SK-N-SH (cell line): ENCODE data around the gene UBXN10. TPM values are rescaled to one million over a fixed set of nuclear protein-coding genes. Genes with fewer than 3 reads are reported as not detected.

Experiments used
- CTCF ChIA-PET: fragments of 300-600, 350-600 bp; formaldehyde crosslinking; extraction: SDS; loops from one replicate; lab custom pipeline; 2021; lab: Yijun Ruan, JAX
- POLR2A ChIA-PET: fragments of 350-600 bp; sonication (Branson Sonifier 250); formaldehyde crosslinking; extraction: SDS; loops from one replicate; lab custom pipeline; 2020; ENCODE audit warnings: antibody characterized with exemption, inconsistent platforms; lab: Yijun Ruan, JAX
- DNase-seq: peaks from one replicate; pipeline ENCODE4 v3.0.0; 2012
- H2AFZ ChIP-seq: fragments of 200-600 bp; sonication (generic); 2 replicates; pipeline ENCODE4 v1.8.1; 2016; ENCODE audit warnings: antibody characterized with exemption, mild to moderate bottlenecking, low read depth
- H3F3A ChIP-seq: fragments of 200-600 bp; sonication (generic); replicated peaks from 2 replicates; pipeline ENCODE3; 2016; ENCODE audit warnings: antibody characterized with exemption, mild to moderate bottlenecking; ENCODE audit not compliant: insufficient read depth
- H3K27ac ChIP-seq, 2 experiments: fragments of 200-500 bp in 1 of 2; fragments of 200-600 bp in 1 of 2; sonication (Bioruptor generic) in 1 of 2; sonication (generic), shearing (Covaris generic) in 1 of 2; 2 replicates each; pipeline versions ENCODE4 v1.5.1 to v1.6.1; 2014 to 2016; ENCODE audit warnings: low read depth in 2 of 2, inconsistent platforms in 1 of 2, low read length in 1 of 2, mild to moderate bottlenecking in 1 of 2, mixed read lengths in 1 of 2
- H3K27me3 ChIP-seq: fragments of 200-600 bp; sonication (generic), shearing (Covaris generic); 2 replicates; pipeline ENCODE4 v1.6.1; 2016; ENCODE audit warnings: mixed run types; ENCODE audit not compliant: insufficient read depth
- H3K36me3 ChIP-seq, 2 experiments: fragments of 200-500 bp in 1 of 2; fragments of 200-600 bp in 1 of 2; sonication (Bioruptor generic) in 1 of 2; sonication (generic) in 1 of 2; replicated peaks in 1 of 2; 2 replicates each; pipeline versions ENCODE3 to v1.5.1; 2014 to 2016; ENCODE audit warnings: low read length in 1 of 2, mild to moderate bottlenecking in 1 of 2; ENCODE audit not compliant: insufficient read depth in 2 of 2, control insufficient read depth in 1 of 2
- H3K4me1 ChIP-seq, 2 experiments: fragments of 200-500 bp in 1 of 2; fragments of 200-600 bp in 1 of 2; sonication (Bioruptor generic) in 1 of 2; sonication (generic), shearing (Covaris generic) in 1 of 2; 2 replicates each; pipeline versions ENCODE4 v1.5.1 to v1.6.1; 2014 to 2016; ENCODE audit warnings: low read depth in 1 of 2, low read length in 1 of 2, mixed run types in 1 of 2; ENCODE audit not compliant: insufficient read depth in 2 of 2, control insufficient read depth in 1 of 2
- H3K4me2 ChIP-seq: fragments of 200-600 bp; sonication (generic), shearing (Covaris generic); 2 replicates; pipeline ENCODE4 v1.6.1; 2017; ENCODE audit warnings: mixed run types
- H3K4me3 ChIP-seq, 2 experiments: fragments of 200-500 bp in 1 of 2; fragments of 200-600 bp in 1 of 2; sonication (Bioruptor generic) in 1 of 2; sonication (generic), shearing (Covaris generic) in 1 of 2; 2 replicates each; pipeline versions ENCODE4 v1.5.1 to v1.8.1; 2014 to 2016; ENCODE audit warnings: low read depth in 2 of 2, inconsistent platforms in 1 of 2, low read length in 1 of 2, mild to moderate bottlenecking in 1 of 2, mixed read lengths in 1 of 2, moderate library complexity in 1 of 2
- H3K79me2 ChIP-seq: fragments of 200-600 bp; sonication (generic); 2 replicates; pipeline ENCODE4 v1.8.1; 2017; ENCODE audit warnings: mild to moderate bottlenecking; ENCODE audit not compliant: insufficient read depth
- H3K9ac ChIP-seq: fragments of 200-600 bp; sonication (generic); 2 replicates; pipeline ENCODE4 v1.6.1; 2017; ENCODE audit warnings: mixed run types
- H3K9me2 ChIP-seq: fragments of 200-600 bp; sonication (generic); 2 replicates; pipeline ENCODE4 v1.6.1; 2017; ENCODE audit warnings: mixed run types
- H3K9me3 ChIP-seq: fragments of 200-600 bp; sonication (generic); 2 replicates; pipeline ENCODE4 v1.6.1; 2017; ENCODE audit warnings: mixed run types, mild to moderate bottlenecking, moderate library complexity
- H4K20me1 ChIP-seq: fragments of 200-600 bp; sonication (generic); 2 replicates; pipeline ENCODE4 v1.6.1; 2017; ENCODE audit warnings: mild to moderate bottlenecking, mixed run types; ENCODE audit not compliant: insufficient read depth
- CHD2 ChIP-seq: fragments of 150-350 bp; IDR thresholded peaks from 2 replicates; pipeline ENCODE4 v1.6.1; 2018; ENCODE audit warnings: low read length; ENCODE audit not compliant: partially characterized antibody
- CTCF ChIP-seq: fragments of 200-600 bp; sonication (generic); IDR thresholded peaks from 2 replicates; pipeline ENCODE4 v1.6.1; 2017; ENCODE audit warnings: antibody characterized with exemption, mild to moderate bottlenecking, moderate library complexity
- EP300 ChIP-seq, 2 experiments: IDR thresholded peaks; 2 replicates each; pipeline versions ENCODE4 v1.4.0 to v1.6.1; 2012; ENCODE audit warnings: borderline replicate concordance in 1 of 2, low read depth in 1 of 2, low read length in 1 of 2
- FOSL2 ChIP-seq: IDR thresholded peaks from 2 replicates; pipeline ENCODE4 v1.4.0; 2012; ENCODE audit warnings: low read depth, mild to moderate bottlenecking, moderate library complexity, borderline replicate concordance
- FOXJ3 ChIP-seq: sonication (generic); formaldehyde crosslinking; IDR thresholded peaks from 2 replicates; pipeline ENCODE4 v1.5.1; 2020; ENCODE audit warnings: mild to moderate bottlenecking, missing genetic modification reagents
- FOXM1 ChIP-seq: IDR thresholded peaks from 2 replicates; pipeline ENCODE4 v1.4.0; 2012; ENCODE audit warnings: low read depth, mild to moderate bottlenecking
- GABPA ChIP-seq: IDR thresholded peaks from 2 replicates; pipeline ENCODE4 v1.4.0; 2012; ENCODE audit warnings: low read depth, mild to moderate bottlenecking
- MEF2A ChIP-seq: IDR thresholded peaks from 2 replicates; pipeline ENCODE4 v1.4.0; 2012; ENCODE audit warnings: low read depth, borderline replicate concordance
- MXI1 ChIP-seq: IDR thresholded peaks from 2 replicates; pipeline ENCODE4 v1.6.1; 2012; ENCODE audit warnings: mild to moderate bottlenecking, low read depth, low read length, improper control_type of control experiment
- NFIC ChIP-seq: IDR thresholded peaks from 2 replicates; pipeline ENCODE4 v1.4.0; 2012; ENCODE audit warnings: borderline replicate concordance
- POLR2AphosphoS5 ChIP-seq: IDR thresholded peaks from 2 replicates; pipeline ENCODE4 v1.6.1; 2012; ENCODE audit warnings: low read depth, low read length
- RAD21 ChIP-seq: IDR thresholded peaks from 2 replicates; pipeline ENCODE4 v1.6.1; 2012; ENCODE audit warnings: mild to moderate bottlenecking, low read length
- RCOR1 ChIP-seq: fragments of 150-350 bp; IDR thresholded peaks from 2 replicates; pipeline ENCODE4 v1.6.1; 2017; ENCODE audit warnings: antibody characterized with exemption, low read length
- SIN3A ChIP-seq: IDR thresholded peaks from 2 replicates; pipeline ENCODE4 v1.6.1; 2012; ENCODE audit warnings: low read depth, mild to moderate bottlenecking, low read length, moderate library complexity, borderline replicate concordance
- TAF1 ChIP-seq: IDR thresholded peaks from 2 replicates; pipeline ENCODE4 v1.6.1; 2012; ENCODE audit warnings: low read depth, mild to moderate bottlenecking, low read length, moderate library complexity, borderline replicate concordance
- USF1 ChIP-seq: IDR thresholded peaks from 2 replicates; pipeline ENCODE4 v1.4.0; 2012; ENCODE audit warnings: low read depth, borderline replicate concordance
- YY1 ChIP-seq: IDR thresholded peaks from 2 replicates; pipeline ENCODE4 v1.4.0; 2012; ENCODE audit warnings: low read depth, mild to moderate bottlenecking
- WGBS: methylation state at CpG from one replicate; pipeline ENCODE4 v1.1.6; 2017; ENCODE audit warnings: low lambda C conversion rate; 5-methylcytosine and 5-hydroxymethylcytosine counted together
- polyA plus RNA-seq, 3 experiments: library from polyadenylated mRNA; depleted of rRNA; stranded (reverse); fragments of >200 nt; gene quantifications; 2 replicates each; pipeline ENCODE4 v1.2.3, GENCODE V29; 2012
- TF ChIP-seq, protein P1 (sequence below): IDR thresholded peaks from 2 replicates; pipeline ENCODE4 v1.4.0; 2012; ENCODE audit warnings: low read depth, borderline replicate concordance

The UBXN10 gene
- polyA plus RNA-seq, 1 of the 3 experiments (the other 2 are of a cell fraction): not detected

- Histone ChIP-seq H3F3A (no peaks in the 10 kb centered on the region), H3K79me2 (no peaks in the 10 kb centered on the region), H3K9me2 (no peaks in the 10 kb centered on the region), H3K27me3 (no peaks in the 10 kb centered on the region; the same call in 1 of the 2 replicates), H3K4me3 (no peak within 1 kb of the TSS), H3K4me1 (no peaks in the 10 kb centered on the region), H3K36me3 (no peaks in the 10 kb centered on the region), H3K9ac (no peak within 1 kb of the TSS), H4K20me1 (no peaks in the 10 kb centered on the region), H3K27ac (no peak within 1 kb of the TSS), H3K9me3 (no peaks in the 10 kb centered on the region), H2AFZ (no peak within 1 kb of the TSS), H3K4me2 (no peak within 1 kb of the TSS)
- CTCF ChIA-PET: interaction anchor here (2.1 kb wide), 1 partner anchor 13 kb away, joined by 9 read pairs; no protein-coding TSS in a partner anchor
- no peak for DNase-seq
- POLR2A ChIA-PET: no interaction called here
- WGBS: 67% methylated on average over 5 of the region's 9 CpGs
- no peak for TF ChIP-seq TAF1
- TF ChIP-seq MEF2A: no peak
- no peak for TF ChIP-seq SIN3A
- no peak for TF ChIP-seq FOXM1
- TF ChIP-seq, protein P1, sequence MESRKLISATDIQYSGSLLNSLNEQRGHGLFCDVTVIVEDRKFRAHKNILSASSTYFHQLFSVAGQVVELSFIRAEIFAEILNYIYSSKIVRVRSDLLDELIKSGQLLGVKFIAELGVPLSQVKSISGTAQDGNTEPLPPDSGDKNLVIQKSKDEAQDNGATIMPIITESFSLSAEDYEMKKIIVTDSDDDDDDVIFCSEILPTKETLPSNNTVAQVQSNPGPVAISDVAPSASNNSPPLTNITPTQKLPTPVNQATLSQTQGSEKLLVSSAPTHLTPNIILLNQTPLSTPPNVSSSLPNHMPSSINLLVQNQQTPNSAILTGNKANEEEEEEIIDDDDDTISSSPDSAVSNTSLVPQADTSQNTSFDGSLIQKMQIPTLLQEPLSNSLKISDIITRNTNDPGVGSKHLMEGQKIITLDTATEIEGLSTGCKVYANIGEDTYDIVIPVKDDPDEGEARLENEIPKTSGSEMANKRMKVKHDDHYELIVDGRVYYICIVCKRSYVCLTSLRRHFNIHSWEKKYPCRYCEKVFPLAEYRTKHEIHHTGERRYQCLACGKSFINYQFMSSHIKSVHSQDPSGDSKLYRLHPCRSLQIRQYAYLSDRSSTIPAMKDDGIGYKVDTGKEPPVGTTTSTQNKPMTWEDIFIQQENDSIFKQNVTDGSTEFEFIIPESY: no peak
- no peak for TF ChIP-seq FOXJ3 (CRISPR knock-in tag)
- TF ChIP-seq YY1: no peak
- no peak for TF ChIP-seq GABPA
- no peak for TF ChIP-seq NFIC
- TF ChIP-seq CTCF: no peak
- no peak for TF ChIP-seq CHD2
- no peak for TF ChIP-seq RCOR1
- TF ChIP-seq MXI1: no peak
- no peak for TF ChIP-seq USF1
- no peak for TF ChIP-seq EP300 (IDR thresholded peaks at IDR 0.05; ENCODE audit: borderline replicate concordance in 1 of 2, low read depth in 1 of 2, low read length in 1 of 2)
- no peak for TF ChIP-seq POLR2AphosphoS5
- TF ChIP-seq RAD21: no peak
- no peak for TF ChIP-seq FOSL2
Observed at GRCh38 chr1:20138961-20139550, 46.8 kb upstream of the UBXN10 start, which contains the start of gene PLA2G2F. Gene PLA2G2F (plus strand): TSS chr1:20139323. CDS start chr1:20139428, 105 bp downstream.
